RPMI7951 (cell line): ENCODE data around the gene NUDT19. TPM values are rescaled to one million over a fixed set of nuclear protein-coding genes. Genes with fewer than 3 reads are reported as not detected.
"Not testable (repeated sequence)": the region's sequence is repeated elsewhere in the genome, so short reads cannot be mapped to it uniquely, and the experiment has no call there.

Experiments used
- DNase-seq: peaks from one replicate; pipeline ENCODE4 v3.0.0-alpha.2; 2012; ENCODE audit warnings: low read depth
- total RNA-seq: library from RNA; depleted of rRNA; stranded (reverse); fragments of >200 nt; shearing (Covaris generic); gene quantifications from 2 replicates; pipeline ENCODE4 v1.2.3, GENCODE V29; 2014

The NUDT19 gene
- total RNA-seq, 1 experiment from 2014 or later = 12.3 TPM

DNA sequence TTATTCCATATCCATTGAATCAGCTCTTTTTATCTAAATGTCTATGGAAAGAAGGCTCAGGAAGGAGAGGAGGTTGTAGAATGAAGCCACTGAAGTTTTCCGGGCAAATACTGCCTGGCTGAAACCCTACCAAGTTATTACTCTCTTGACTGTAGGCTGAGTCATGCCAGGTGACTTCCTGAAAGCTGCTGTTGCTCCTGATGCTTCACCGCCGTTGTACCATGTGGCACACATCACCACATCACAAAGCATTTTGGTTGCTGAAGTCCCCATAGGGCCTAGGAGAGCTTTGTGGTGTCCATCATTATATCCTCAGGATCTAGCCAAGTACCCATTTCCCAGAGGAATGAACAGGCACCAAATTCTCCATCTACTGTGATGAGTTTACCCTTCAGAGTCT is 16.8 kb downstream of the NUDT19 start:
- no peak for DNase-seq

DNA sequence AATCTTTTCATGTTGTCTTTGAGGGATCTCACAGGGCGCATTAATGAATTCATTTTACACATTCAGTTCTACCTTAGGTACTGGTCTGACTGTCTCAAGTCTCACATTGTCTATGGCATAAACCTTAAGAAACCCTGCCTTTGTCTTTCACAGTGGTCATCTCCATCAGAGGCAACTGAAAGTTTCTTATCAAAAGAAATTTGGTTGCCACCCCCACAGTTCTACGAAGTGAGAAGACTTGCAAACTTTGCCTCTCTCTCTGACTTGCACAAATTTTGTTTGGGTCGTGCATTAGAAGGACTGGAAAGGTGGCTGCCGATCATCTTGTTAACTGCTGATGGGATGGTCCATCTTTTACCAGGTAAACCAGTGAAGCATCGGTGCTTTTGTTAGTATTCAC is 17.4 kb downstream of the NUDT19 start:
- no peak for DNase-seq

DNA sequence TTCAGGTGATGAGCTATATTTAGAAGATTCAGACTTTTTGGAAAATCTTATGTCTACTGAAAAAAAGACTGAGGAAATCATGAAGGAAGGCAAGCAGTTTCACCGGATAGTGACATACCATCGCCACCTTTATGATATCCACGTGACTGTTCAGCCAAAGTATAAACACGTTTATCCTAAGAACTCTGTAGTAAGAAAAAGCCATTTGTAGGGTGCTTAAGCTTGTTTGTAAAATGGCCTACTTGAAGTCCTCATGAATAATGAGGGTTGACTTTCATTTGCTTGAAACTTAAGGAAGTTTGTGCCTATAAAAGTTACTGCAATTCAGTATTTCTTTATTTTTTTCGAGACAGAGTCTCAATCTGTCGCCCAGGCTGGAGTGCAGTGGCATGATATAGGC is 20.1 kb downstream of the NUDT19 start:
- DNase-seq = no peak

DNA sequence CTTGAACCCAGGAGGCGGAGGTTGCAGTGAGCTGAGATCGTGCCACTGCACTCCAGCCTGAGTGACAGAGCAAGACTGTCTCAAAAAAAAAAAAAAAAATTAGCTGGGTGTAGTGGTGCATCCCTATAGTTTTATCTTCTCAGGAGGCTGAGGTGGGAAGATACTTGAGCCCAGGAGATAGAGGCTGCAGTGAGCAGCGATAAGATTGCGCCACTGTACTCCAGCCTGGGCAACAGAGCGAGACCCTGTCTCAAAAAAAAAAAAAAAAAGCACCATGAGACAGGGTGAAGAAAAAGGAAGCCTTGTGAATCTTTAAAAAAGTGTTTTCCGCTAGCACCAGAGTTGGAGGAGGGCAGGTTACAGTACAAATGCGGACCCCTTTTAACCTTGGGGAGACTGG is 24.6 kb downstream of the NUDT19 start:
- not testable (repeated sequence) for DNase-seq

DNA sequence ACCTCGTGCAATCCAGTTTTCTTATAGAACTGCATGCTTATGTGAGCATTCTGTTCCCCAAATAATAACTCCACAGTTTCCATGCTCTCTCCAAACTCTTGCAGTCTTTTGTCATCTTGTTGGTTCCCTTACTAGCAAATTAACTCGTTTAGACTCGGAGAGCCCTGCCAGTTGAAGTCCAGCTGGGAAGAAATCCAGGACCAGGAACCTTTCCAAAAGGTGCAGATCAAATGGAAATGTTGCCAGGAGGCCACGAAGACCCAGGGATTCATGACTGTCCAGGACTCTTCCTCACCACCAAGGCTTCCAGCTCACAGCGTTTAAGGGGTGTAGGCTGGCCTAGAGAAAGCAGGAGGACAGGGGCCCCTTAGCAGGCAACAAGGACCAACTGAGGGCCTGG is 25.9 kb downstream of the NUDT19 start:
- no peak for DNase-seq

DNA sequence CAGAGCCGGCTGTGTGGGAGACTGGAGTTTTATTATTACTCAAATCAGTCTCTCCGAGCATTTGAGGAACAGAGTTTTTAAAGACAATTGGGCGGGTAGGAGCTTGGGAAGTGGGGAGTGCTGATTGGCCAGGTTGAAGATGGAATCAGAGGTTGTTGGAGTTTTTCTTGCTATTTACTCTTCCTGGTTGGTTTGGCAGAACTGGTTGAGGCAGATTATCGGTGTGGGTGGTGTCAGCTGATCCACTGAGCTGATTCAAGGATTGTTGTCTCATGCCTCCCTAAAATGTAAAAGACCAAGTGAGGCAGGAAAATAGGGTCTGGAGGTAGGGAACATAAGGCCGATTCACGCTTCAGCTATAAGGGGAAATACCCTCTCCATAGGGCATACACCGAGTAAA is 26.7 kb downstream of the NUDT19 start:
- DNase-seq = no peak

DNA sequence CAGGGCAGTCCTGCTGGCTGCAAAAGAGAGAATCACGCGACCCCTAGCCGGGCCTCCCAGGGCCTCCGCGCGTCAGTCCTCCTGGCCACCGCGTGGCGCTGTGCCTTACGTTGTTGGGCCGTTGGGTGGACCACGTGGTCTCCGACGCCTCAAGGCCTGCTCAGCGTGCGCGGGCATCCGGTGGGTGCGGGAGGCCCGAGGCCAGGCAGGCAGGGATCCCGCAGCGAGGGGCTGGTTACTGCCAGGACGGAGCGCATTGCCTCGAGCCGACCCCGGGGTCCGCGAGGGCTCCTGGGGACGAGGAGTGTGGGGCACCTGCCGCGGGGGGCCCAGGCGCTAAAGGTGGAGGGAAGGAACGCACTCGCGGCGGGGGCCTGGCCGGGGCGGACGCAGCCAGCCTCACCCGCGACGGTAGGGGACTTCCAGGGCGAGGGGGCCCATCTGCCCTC is 28.0 kb downstream of the NUDT19 start, which contains the start of gene TDRD12:
Gene TDRD12, plus strand, starts transcription at position 157 of the 449 bp plus-strand sequence. CDS start 306 bp downstream, outside the sequence.
- no peak for DNase-seq

DNA sequence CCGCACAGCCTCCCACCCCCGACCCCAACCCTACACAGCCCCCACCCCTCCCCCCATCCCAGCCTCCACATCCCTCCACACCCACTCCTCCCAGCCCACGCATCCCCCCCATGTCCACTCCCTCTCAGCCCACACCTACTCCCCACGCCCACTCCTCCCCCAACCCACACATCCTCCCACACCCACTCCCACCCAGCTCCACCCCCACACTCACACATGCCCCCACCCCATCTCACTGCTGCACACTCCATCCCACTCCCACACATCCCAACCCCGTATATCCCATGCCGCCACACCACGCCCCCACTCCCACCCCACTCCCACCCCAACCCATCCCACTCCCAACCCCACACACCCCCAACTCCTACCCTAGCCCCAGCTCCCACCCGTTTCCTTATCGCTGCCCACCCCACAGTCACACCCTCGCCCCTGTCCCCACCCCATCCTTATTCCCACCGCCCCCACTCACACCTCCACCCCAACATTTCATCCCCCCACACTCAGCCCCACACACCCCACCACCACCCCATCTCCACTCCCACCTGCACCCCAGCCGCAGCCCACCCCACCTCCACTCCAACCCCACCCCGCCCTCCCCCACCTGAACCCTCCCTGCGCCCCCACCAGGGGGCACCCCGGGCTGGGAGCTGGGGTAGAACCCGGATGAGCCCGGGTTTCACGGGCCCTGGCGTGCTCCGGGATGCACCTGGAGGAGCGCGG is 28.8 kb downstream of the NUDT19 start:
- no peak for DNase-seq

DNA sequence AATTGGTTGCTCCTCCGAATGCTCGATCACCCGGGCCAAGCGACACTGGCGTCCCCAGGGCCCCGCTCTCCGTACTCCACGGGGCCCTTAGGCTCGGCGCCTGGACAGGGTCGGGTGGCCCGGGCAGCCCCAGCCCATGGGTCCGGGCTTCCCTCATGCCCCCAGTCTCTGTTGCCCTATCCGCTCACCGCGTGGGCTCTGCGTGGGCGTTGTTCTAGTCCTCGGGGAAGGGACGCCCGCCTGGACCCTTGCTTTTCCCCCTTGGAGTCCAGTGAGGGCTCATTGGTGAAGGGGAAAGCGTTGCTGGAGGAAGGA is 29.3 kb downstream of the NUDT19 start:
- no peak for DNase-seq

DNA sequence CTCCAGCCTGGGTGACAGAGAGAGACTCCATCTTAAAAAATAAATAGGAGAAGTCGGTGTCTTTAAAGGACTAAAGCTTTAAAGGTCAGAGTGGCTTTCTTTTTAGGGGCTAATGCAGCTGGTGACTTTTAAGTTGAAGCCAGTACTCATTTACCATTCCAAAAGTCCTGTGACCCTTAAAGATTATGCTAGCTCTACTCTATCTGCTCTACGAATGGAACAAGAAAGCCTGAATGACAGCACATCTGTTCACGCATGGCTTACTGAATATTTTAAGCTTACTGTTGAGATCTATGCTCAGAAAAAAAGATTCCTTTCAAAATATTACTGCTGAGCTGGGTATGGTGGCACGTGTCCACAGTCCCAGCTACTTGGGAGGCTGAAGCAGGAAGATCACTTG is 44.3 kb downstream of the NUDT19 start:
- DNase-seq = no peak

DNA sequence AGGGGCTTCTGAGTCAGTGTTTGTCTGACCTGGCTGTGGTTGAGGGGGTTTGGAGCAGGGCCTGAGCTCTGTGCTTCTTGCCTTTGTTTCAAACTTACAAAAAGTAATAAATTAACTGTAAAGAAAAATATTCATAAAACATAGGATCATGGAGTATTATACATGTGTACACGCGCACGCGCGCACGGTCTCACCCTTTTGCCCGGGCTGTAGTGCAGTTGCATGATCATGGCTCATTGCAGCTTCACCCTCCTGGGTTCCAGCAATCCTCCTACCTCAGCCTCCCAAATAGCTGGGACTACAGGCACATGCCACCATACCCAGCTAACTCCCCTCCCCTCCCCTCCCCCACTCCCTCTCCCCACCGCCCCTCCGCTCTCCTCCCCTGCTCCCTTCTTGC is 51.4 kb downstream of the NUDT19 start:
- DNase-seq = no peak

DNA sequence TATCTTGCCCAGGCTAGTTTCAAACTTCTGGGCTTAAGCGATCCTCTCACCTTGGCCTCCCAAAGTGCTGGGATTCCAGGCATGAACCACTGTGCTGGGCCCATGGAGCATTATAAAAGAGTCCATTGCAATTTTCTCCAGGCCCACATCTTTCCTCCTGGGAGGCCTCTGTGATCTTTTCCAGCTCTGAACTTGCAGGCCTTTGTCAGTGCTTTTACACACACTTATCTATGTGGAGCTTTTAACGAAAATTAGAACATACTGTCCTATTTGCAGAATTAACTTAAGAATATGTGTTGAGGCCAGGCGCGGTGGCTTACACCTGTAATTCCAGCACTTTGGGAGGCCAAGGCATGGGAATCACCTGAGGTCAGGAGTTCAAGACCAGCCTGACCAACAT is 51.8 kb downstream of the NUDT19 start:
- DNase-seq = no peak

DNA sequence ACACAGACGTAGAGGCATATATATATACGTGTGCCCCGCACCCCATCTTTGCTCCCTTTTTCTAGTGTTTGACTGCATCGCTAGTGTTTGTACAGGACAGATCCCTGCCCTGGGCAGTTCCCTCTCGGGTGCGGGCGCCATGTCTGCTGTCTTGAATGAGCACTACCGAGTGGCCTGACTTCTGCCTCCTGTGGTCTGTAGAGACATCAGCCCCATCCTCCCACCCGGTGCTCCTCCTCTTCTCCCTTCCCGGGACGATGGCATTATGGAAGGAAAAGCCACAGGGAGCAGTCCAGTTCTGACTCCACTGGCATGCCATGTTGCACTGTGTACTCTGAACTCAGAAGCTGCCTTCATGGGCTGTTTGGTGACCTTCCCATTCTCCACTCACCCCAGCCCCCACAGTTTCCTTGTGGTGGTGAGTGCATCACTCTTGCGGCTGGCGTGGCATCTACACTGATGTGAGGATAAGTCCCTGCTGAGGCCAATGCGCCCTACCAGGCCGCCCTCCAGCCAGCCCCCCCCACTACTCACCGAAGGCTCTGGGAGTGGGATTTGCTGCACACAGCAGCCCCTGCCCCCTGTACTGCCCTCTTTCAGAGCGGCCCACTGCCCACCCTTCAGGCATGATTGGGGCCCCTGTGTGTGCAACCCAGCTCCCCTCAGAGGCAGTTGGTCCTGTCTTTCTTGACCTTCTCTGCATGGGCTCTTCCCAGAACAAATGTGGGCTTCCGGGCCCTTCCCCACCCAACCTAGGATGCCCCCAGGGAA is 53.1 kb downstream of the NUDT19 start:
- no peak for DNase-seq

DNA sequence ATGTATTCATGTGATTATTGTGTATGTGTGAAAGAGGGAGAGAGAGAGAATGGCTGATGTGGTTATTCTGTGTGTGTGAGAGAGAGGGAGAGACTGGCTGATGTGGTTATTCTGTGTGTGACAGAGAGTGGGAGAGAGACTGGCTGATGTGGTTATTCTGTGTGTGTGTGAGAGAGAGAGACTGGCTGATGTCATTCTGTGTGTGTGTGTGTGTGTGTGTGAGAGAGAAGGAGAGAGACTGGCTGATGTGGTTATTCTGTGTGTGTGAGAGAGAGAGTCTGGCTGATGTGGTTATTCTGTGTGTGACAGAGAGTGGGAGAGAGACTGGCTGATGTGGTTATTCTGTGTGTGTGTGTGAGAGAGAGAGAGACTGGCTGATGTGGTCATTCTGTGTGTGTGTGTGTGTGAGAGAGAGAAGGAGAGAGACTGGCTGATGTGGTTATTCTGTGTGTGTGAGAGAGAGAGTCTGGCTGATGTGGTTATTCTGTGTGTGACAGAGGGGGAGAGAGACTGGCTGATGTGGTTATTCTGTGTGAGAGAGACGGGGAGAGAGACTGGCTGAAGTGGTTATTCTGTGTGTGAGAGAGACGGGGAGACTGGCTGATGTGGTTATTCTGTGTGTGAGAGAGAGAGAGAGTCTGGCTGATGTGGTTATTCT is 54.1 kb downstream of the NUDT19 start:
- DNase-seq = not testable (repeated sequence)

DNA sequence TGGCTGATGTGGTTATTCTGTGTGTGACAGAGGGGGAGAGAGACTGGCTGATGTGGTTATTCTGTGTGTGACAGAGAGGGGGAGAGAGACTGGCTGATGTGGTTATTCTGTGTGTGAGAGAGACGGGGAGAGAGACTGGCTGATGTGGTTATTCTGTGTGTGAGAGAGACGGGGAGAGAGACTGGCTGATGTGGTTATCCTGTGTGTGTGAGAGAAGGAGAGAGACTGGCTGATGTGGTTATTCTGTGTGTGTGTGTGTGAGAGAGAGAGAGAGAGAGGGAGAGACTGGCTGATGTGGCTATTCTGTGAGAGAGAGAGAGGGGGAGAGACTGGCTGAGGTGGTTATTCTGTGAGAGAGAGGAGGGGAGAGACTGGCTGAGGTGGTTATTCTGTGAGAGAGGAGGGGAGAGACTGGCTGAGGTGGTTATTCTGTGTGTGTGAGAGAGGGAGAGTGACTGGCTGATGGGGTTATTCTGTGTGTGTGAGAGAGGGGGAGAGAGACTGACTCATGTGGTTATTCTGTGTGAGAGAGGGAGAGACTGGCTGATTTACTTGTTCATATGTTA is 55.1 kb downstream of the NUDT19 start:
- not testable (repeated sequence) for DNase-seq

DNA sequence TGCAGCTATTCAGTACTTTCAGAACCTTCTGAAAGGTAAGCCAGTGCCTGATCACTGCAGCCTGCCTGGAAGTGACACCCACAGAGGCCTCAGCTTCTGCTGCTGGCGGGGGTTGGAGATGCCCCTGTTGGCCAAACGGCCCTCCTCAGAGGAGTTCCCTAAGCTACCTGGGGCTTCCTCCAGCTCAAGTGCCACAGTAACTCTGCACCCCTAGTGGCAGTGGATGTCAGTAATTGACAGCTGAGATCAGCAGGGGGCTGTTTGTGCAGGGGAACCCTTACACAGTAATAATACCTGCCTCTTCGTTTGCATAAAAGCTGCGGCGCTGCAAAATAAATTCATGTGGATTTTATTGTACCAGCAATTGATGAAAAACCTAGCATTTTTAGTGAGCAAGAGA is 56.9 kb downstream of the NUDT19 start:
- DNase-seq = no peak

DNA sequence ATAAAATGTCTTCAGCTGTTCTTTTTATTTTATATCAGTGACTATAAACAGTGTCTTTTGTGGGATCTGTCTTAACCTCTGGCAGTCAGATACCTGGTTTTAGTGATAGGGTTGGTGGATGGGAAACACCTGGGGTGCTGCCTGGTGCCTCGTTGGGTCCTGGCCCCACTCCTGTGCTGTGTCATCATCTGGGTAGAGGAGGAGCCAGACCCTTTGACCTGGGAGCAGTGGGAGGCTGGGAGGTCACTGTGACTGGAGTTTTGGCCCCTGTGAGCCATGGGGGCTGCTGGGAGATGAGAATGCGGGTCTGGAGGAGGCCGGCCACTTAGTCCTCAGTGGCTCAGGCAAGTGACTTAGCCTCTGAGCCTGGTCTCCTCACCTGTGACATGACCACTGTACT is 57.3 kb downstream of the NUDT19 start:
- DNase-seq = no peak

DNA sequence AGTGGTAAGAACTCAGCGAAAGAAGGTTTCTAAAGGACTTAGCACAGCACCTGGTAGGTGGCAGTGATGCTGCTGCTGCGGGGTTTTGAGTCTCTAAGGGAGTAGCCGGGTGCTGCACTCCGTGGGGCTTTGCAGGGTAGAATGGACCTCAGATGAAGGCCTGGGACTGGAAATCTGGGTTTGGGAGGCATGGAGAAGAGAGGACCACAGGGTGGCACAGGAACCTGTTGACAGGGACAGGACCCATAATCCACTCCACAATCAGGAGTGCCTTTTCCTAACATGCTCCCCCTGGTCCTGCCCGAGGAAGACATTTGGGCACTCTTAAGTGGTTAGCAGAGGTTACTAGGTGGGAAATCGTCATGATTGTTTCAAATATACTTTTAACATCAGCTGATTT is 57.7 kb downstream of the NUDT19 start:
- DNase-seq = no peak

DNA sequence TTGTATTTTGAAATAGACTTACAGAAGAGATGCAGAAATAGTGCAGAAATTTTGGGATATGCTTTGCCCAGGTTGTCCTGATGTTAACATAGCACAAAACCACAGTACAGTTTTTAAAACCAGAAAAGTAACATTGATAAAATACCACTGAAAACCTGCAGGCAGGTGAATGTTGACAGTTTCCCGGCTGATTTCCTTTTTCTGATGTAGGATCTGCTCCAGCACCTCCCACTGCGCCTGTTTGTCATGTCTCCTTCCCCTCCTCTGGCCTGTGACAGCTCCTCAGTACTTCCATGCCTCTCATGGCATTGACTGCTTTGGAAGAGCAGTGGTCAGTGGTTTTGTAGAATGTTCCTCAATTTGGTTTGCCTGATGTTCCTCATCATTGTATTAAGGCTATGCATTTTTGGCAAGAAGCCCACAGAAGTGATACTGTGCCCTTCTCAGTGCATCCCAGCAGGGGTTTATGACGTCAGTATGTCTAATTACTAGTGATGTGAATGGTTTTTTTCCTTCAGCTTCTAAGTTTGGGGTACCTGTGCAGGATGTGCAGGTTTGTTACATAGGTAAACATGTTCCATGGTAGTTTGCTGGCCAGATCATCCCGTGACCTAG is 58.9 kb downstream of the NUDT19 start:
- no peak for DNase-seq

DNA sequence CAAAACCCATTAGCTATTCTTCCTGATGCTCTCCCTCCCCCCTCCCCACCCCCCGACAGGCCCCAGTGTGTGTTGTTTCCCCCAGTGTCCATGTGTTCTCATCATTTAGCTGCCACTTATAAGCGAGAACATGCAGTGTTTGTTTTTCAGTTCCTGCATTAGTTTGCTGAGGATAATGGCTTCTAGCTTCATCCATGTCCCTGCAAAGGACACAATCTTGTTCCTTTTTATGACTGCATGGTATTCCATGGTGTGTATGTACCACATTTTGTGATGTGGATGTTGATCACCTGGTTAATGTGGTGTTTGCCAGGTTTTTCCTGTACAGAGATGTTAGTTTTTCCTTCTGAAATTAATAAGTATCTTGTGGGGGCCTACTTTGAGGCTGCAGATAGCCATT is 59.4 kb downstream of the NUDT19 start:
- no peak for DNase-seq

DNA sequence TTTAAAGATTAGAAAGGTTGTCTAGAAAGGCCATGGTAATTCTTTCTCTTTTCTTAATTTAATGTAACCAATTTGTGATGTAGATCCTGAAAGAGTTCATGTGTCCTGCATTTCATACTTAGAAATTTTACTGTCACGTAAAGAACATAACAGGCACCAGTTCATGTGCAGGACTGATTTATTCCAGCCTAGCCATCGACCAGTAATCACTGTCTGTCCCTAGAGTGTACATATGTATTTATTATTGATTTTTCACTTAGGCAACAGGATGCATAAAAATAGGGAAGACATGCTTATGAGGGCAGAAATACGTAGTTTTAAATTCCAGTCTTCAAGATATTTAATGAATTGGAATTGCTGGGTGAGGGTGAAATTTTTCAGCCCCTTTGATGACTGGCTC is 65.6 kb downstream of the NUDT19 start:
- DNase-seq = no peak
